Neuronal stem cell (in vitro differentiated cells): ENCODE data around the gene MUC5B.

Source experiments
- DNase-seq: peaks from one replicate; pipeline ENCODE4 v3.0.0-alpha.2; 2013; ENCODE audit warnings: low spot score
- H2AFZ ChIP-seq: one replicate; pipeline ENCODE4 v1.6.1; 2013; ENCODE audit warnings: mild to moderate bottlenecking, low read length, inconsistent platforms
- H2AK5ac ChIP-seq: 2 replicates; pipeline ENCODE4 v1.6.1; 2013; ENCODE audit warnings: low read depth, mild to moderate bottlenecking, inconsistent platforms, low read length, moderate library complexity, mixed read lengths
- H2BK120ac ChIP-seq: 2 replicates; pipeline ENCODE4 v1.6.1; 2013; ENCODE audit warnings: low read depth, mild to moderate bottlenecking, inconsistent platforms, low read length, moderate library complexity, mixed read lengths
- H2BK12ac ChIP-seq: one replicate; pipeline ENCODE4 v1.6.1; 2013; ENCODE audit warnings: low read length, inconsistent platforms
- H2BK15ac ChIP-seq: 2 replicates; pipeline ENCODE4 v1.6.1; 2013; ENCODE audit warnings: mild to moderate bottlenecking, low read length, inconsistent platforms, mixed read lengths
- H2BK5ac ChIP-seq: one replicate; pipeline ENCODE4 v1.6.1; 2013; ENCODE audit warnings: inconsistent platforms, mild to moderate bottlenecking, low read length, moderate library complexity
- H3K14ac ChIP-seq: one replicate; pipeline ENCODE4 v1.6.1; 2013; ENCODE audit warnings: low read length, inconsistent platforms
- H3K18ac ChIP-seq: 2 replicates; pipeline ENCODE4 v1.6.1; 2013; ENCODE audit warnings: low read length, inconsistent platforms
- H3K23ac ChIP-seq: 2 replicates; pipeline ENCODE4 v1.6.1; 2013; ENCODE audit warnings: low read depth, mild to moderate bottlenecking, mixed read lengths, low read length, inconsistent platforms; ENCODE audit not compliant: poor library complexity
- H3K27ac ChIP-seq: replicated peaks from 3 replicates; pipeline ENCODE4 v1.5.1; 2013; ENCODE audit warnings: low read length, inconsistent platforms
- H3K27me3 ChIP-seq, 3 experiments: 2 replicates each; pipeline ENCODE4 v1.6.1; 2013; ENCODE audit warnings: low read length in 3 of 3, mild to moderate bottlenecking in 2 of 3, inconsistent platforms in 1 of 3, low read depth in 1 of 3, mixed read lengths in 1 of 3, moderate library complexity in 1 of 3; ENCODE audit not compliant: control insufficient read depth in 3 of 3, insufficient read depth in 3 of 3
- H3K36me3 ChIP-seq, 2 donors: replicated peaks in 1 of 2; 2 replicates each; pipeline ENCODE4 v1.6.1; 2013; ENCODE audit warnings: low read length in 2 of 2; ENCODE audit not compliant: control insufficient read depth in 2 of 2, insufficient read depth in 2 of 2
- H3K4ac ChIP-seq: 2 replicates; pipeline ENCODE4 v1.6.1; 2013; ENCODE audit warnings: inconsistent platforms, mild to moderate bottlenecking, low read length, moderate library complexity
- H3K4me1 ChIP-seq, 2 donors: 1 replicate in 1 of 2; 2 replicates in 1 of 2; pipeline ENCODE4 v1.6.1; 2013; ENCODE audit warnings: low read length in 2 of 2, low read depth in 1 of 2; ENCODE audit not compliant: control insufficient read depth in 2 of 2, insufficient read depth in 1 of 2
- H3K4me2 ChIP-seq: one replicate; pipeline ENCODE4 v1.6.1; 2013; ENCODE audit warnings: mild to moderate bottlenecking, low read length, inconsistent platforms; ENCODE audit not compliant: insufficient read depth, poor library complexity, severe bottlenecking
- H3K4me3 ChIP-seq, 2 donors: 2 replicates each; pipeline ENCODE4 v1.5.1; 2013; ENCODE audit warnings: low read length in 2 of 2, mild to moderate bottlenecking in 2 of 2, inconsistent platforms in 1 of 2, moderate library complexity in 1 of 2
- H3K79me1 ChIP-seq: one replicate; pipeline ENCODE4 v1.6.1; 2013; ENCODE audit warnings: low read depth, mild to moderate bottlenecking, inconsistent platforms, low read length, moderate library complexity
- H3K9ac ChIP-seq: one replicate; pipeline ENCODE4 v1.6.1; 2013; ENCODE audit warnings: mild to moderate bottlenecking, low read depth, low read length, inconsistent platforms; ENCODE audit not compliant: poor library complexity
- H3K9me3 ChIP-seq, 2 donors: replicated peaks in 1 of 2; 2 replicates each; pipeline versions ENCODE3 to v1.6.1; 2013; ENCODE audit warnings: low read length in 2 of 2, mild to moderate bottlenecking in 2 of 2, inconsistent platforms in 1 of 2, low read depth in 1 of 2, mixed read lengths in 1 of 2, moderate library complexity in 1 of 2; ENCODE audit not compliant: control insufficient read depth in 2 of 2, insufficient read depth in 1 of 2
- H4K8ac ChIP-seq: one replicate; pipeline ENCODE4 v1.6.1; 2013; ENCODE audit warnings: low read depth, mild to moderate bottlenecking, inconsistent platforms, low read length, moderate library complexity
- H4K91ac ChIP-seq: one replicate; pipeline ENCODE4 v1.6.1; 2013; ENCODE audit warnings: low read length, low read depth, mild to moderate bottlenecking, inconsistent platforms; ENCODE audit not compliant: poor library complexity
- WGBS, 2 donors: extraction: QIAGEN DNeasy Blood & Tissue Kit; methylation state at CpG; one replicate each; pipeline ENCODE4 v1.1.7; 2013; ENCODE audit warnings: missing lambda C conversion rate in 2 of 2, mixed read lengths in 1 of 2; ENCODE audit not compliant: insufficient read length in 2 of 2, insufficient replicate concordance in 1 of 2; ENCODE audit errors: extremely low coverage in 2 of 2; 5-methylcytosine and 5-hydroxymethylcytosine counted together

MUC5B gene

GRCh38 chr11:1291295-1292017, 68.6 kb downstream of the MUC5B start:
- no peak overlapping the region for H3K4ac ChIP-seq
- H4K8ac ChIP-seq = no peak overlapping the region
- peak overlapping the region; percentile 85 for H3K23ac ChIP-seq
- H3K79me1 ChIP-seq = peaks cover 23% of the 10 kb centered on the region
- peaks cover 31 to 67% of the 10 kb centered on the region in 2 donors for H3K36me3 ChIP-seq
- H4K91ac ChIP-seq = no peak overlapping the region
- no peak overlapping the region for H3K18ac ChIP-seq
- peak overlapping the region; percentile 21 for H3K14ac ChIP-seq
- H3K9ac ChIP-seq = peak overlapping the region; percentile 44
- no peak overlapping the region for H2BK15ac ChIP-seq
- H3K27me3 ChIP-seq = no peaks in the 10 kb centered on the region
- no CpG with 5 or more reads among the region's 46 CpGs for WGBS, 2 donors
- H2BK5ac ChIP-seq = no peak overlapping the region
- no peak overlapping the region for H3K4me2 ChIP-seq
- DNase-seq = no peak
- H3K4me3 ChIP-seq = no peak overlapping the region
- H2AK5ac ChIP-seq = no peak overlapping the region
- no peak overlapping the region for H2AFZ ChIP-seq
- no peaks in the 10 kb centered on the region for H3K9me3 ChIP-seq
- H2BK12ac ChIP-seq = no peak overlapping the region
- H2BK120ac ChIP-seq = no peak overlapping the region
- no peaks in the 10 kb centered on the region for H3K4me1 ChIP-seq
- no peak overlapping the region for H3K27ac ChIP-seq

GRCh38 chr11:1292018-1292643, 69.3 kb downstream of the MUC5B start:
- peak overlapping the region in 1 of 2 donors; percentile 42 for H3K4me3 ChIP-seq
- H3K4ac ChIP-seq = no peak overlapping the region
- H3K9me3 ChIP-seq = no peaks in the 10 kb centered on the region
- no peak overlapping the region for H2AK5ac ChIP-seq
- H2BK5ac ChIP-seq = no peak overlapping the region
- peaks cover 25 to 60% of the 10 kb centered on the region in 2 donors for H3K36me3 ChIP-seq
- no CpG with 5 or more reads among the region's 10 CpGs for WGBS, 2 donors
- H3K79me1 ChIP-seq = peaks cover 26% of the 10 kb centered on the region
- H3K9ac ChIP-seq = peak overlapping the region; percentile 5
- H4K8ac ChIP-seq = no peak overlapping the region
- no peak for DNase-seq
- H2BK120ac ChIP-seq = no peak overlapping the region
- H3K27me3 ChIP-seq = no peaks in the 10 kb centered on the region
- no peak overlapping the region for H3K4me2 ChIP-seq
- H2BK15ac ChIP-seq = no peak overlapping the region
- H4K91ac ChIP-seq = no peak overlapping the region
- H2AFZ ChIP-seq = no peak overlapping the region
- H3K14ac ChIP-seq = no peak overlapping the region
- H3K23ac ChIP-seq = peak overlapping the region; percentile 23
- H3K27ac ChIP-seq = no peak overlapping the region
- no peak overlapping the region for H3K18ac ChIP-seq
- no peak overlapping the region for H2BK12ac ChIP-seq
- no peaks in the 10 kb centered on the region for H3K4me1 ChIP-seq

- Histone ChIP-seq H2BK5ac (peak overlapping the region; percentile 24), H3K14ac (peak overlapping the region; percentile 31), H4K91ac (peak overlapping the region; percentile 72), H4K8ac (no peak overlapping the region), H3K4ac (no peak overlapping the region), H2BK12ac (no peak overlapping the region), H3K23ac (peak overlapping the region; percentile 43), H3K4me2 (no peak overlapping the region), H3K79me1 (peaks cover 29% of the 10 kb centered on the region), H2BK120ac (no peak overlapping the region), H3K9ac (peak overlapping the region; percentile 5), H3K4me3 (peak overlapping the region in 1 of 2 donors; percentile 42), H3K27me3 (no peaks in the 10 kb centered on the region), H3K4me1 (no peaks in the 10 kb centered on the region), H2BK15ac (no peak overlapping the region), H2AK5ac (peak overlapping the region; percentile 46), H3K27ac (no peak overlapping the region), H3K18ac (peak overlapping the region; percentile 28), H2AFZ (no peak overlapping the region), H3K9me3 (no peaks in the 10 kb centered on the region), H3K36me3 (peaks cover 26 to 67% of the 10 kb centered on the region in 2 donors)
- WGBS, 2 donors = no CpG with 5 or more reads among the region's 43 CpGs
- DNase-seq = no peak
Measured at GRCh38 chr11:1292644-1293618, 70.1 kb downstream of the MUC5B start.
